IMR-90 (cell line): Measurements from ENCODE around the gene IRGQ. TPM values are rescaled to one million over a fixed set of nuclear protein-coding genes. Genes with fewer than 3 reads are reported as not detected.

ENCODE experiments used
- ATAC-seq: fragments of 200-7000 bp; cut with Tn5 transposase; 2 replicates; pipeline ENCODE4 v1.9.1; 2020; ENCODE audit warnings: low read depth, mild to moderate bottlenecking, moderate library complexity
- BruUV-seq: library from RNA; stranded (reverse); fragments of 400-500 nt; replicated peaks from 2 replicates; lab custom pipeline; 2021; lab: Mats Ljungman, UMichigan
- CTCF ChIA-PET: fragments of 300-600 bp; formaldehyde crosslinking; extraction: SDS; loops from one replicate; lab custom pipeline; 2021; ENCODE audit warnings: antibody characterized with exemption; lab: Yijun Ruan, JAX
- POLR2A ChIA-PET: fragments of 300-600 bp; sonication (Branson Sonifier 250); formaldehyde crosslinking; loops from one replicate; lab custom pipeline; 2022; ENCODE audit warnings: antibody characterized with exemption; ENCODE audit not compliant: unreplicated experiment; lab: Charles Lee
- DNase-seq: peaks from one replicate; pipeline ENCODE4 v3.0.0; 2013
- H2AFZ ChIP-seq: replicated peaks from 2 replicates; pipeline ENCODE3; 2013; ENCODE audit warnings: low read length, mild to moderate bottlenecking; ENCODE audit not compliant: poor library complexity
- H2AK5ac ChIP-seq: 2 replicates; pipeline ENCODE4 v1.6.1; 2013; ENCODE audit warnings: low read depth, low read length, inconsistent platforms
- H2AK9ac ChIP-seq: replicated peaks from 2 replicates; pipeline ENCODE3; 2013; ENCODE audit warnings: mild to moderate bottlenecking, low read depth, low read length, moderate library complexity; ENCODE audit not compliant: poor library complexity
- H2BK120ac ChIP-seq: 2 replicates; pipeline ENCODE4 v1.6.1; 2013; ENCODE audit warnings: low read depth, low read length, inconsistent platforms
- H2BK15ac ChIP-seq: 3 replicates; pipeline ENCODE4 v1.6.1; 2013; ENCODE audit warnings: low read depth, low read length, inconsistent platforms
- H2BK20ac ChIP-seq: 2 replicates; pipeline ENCODE4 v1.6.1; 2013; ENCODE audit warnings: low read depth, mild to moderate bottlenecking, inconsistent platforms, low read length, moderate library complexity
- H2BK5ac ChIP-seq: 2 replicates; pipeline ENCODE4 v1.6.1; 2013; ENCODE audit warnings: mild to moderate bottlenecking, low read depth, low read length, inconsistent platforms; ENCODE audit not compliant: poor library complexity, severe bottlenecking
- H3K14ac ChIP-seq: replicated peaks from 2 replicates; pipeline ENCODE4 v1.6.1; 2013; ENCODE audit warnings: low read depth, low read length, inconsistent platforms
- H3K18ac ChIP-seq: 2 replicates; pipeline ENCODE4 v1.6.1; 2013; ENCODE audit warnings: low read depth, low read length, control low read depth
- H3K23ac ChIP-seq: 2 replicates; pipeline ENCODE4 v1.6.1; 2013; ENCODE audit warnings: low read depth, low read length, inconsistent platforms
- H3K27ac ChIP-seq: 2 replicates; pipeline ENCODE4 v1.5.1; 2013; ENCODE audit warnings: mild to moderate bottlenecking, control low read depth, low read length; ENCODE audit not compliant: insufficient read depth
- H3K27me3 ChIP-seq: 2 replicates; pipeline ENCODE4 v1.6.1; 2013; ENCODE audit warnings: low read length; ENCODE audit not compliant: control insufficient read depth, insufficient read depth
- H3K36me3 ChIP-seq: 2 replicates; pipeline ENCODE4 v1.6.1; 2013; ENCODE audit warnings: low read length, mixed read lengths; ENCODE audit not compliant: control insufficient read depth, insufficient read depth
- H3K4ac ChIP-seq: 2 replicates; pipeline ENCODE4 v1.6.1; 2013; ENCODE audit warnings: low read depth, low read length, inconsistent platforms
- H3K4me1 ChIP-seq: 2 replicates; pipeline ENCODE4 v1.6.1; 2013; ENCODE audit warnings: low read length, mixed read lengths; ENCODE audit not compliant: control insufficient read depth, insufficient read depth
- H3K4me2 ChIP-seq: 2 replicates; pipeline ENCODE4 v1.6.1; 2013; ENCODE audit warnings: low read depth, mild to moderate bottlenecking, control low read depth, low read length, moderate library complexity
- H3K4me3 ChIP-seq: 2 replicates; pipeline ENCODE4 v1.5.1; 2013; ENCODE audit warnings: low read depth, mild to moderate bottlenecking, control low read depth, low read length, moderate library complexity; ENCODE audit not compliant: insufficient read depth
- H3K56ac ChIP-seq: 2 replicates; pipeline ENCODE4 v1.6.1; 2013; ENCODE audit warnings: low read length, inconsistent platforms; ENCODE audit not compliant: insufficient read depth; ENCODE audit errors: extremely low read depth
- H3K79me1 ChIP-seq, 2 experiments: 2 replicates each; pipeline ENCODE4 v1.6.1; 2013; ENCODE audit warnings: low read length in 2 of 2, inconsistent platforms in 1 of 2, low read depth in 1 of 2
- H3K9ac ChIP-seq: 2 replicates; pipeline ENCODE4 v1.6.1; 2013; ENCODE audit warnings: low read depth, low read length, control low read depth
- H3K9me1 ChIP-seq: 2 replicates; pipeline ENCODE4 v1.6.1; 2013; ENCODE audit warnings: low read length, inconsistent platforms; ENCODE audit not compliant: insufficient read depth
- H3K9me3 ChIP-seq: 2 replicates; pipeline ENCODE4 v1.6.1; 2013; ENCODE audit warnings: low read length; ENCODE audit not compliant: control insufficient read depth, insufficient read depth
- H4K20me1 ChIP-seq: 2 replicates; pipeline ENCODE4 v1.6.1; 2013; ENCODE audit warnings: low read length, inconsistent platforms; ENCODE audit not compliant: insufficient read depth
- H4K5ac ChIP-seq: 2 replicates; pipeline ENCODE4 v1.6.1; 2013; ENCODE audit warnings: mild to moderate bottlenecking, low read depth, low read length, control low read depth
- H4K8ac ChIP-seq, 2 experiments: 2 replicates each; pipeline ENCODE4 v1.6.1; 2013; ENCODE audit warnings: low read depth in 2 of 2, low read length in 2 of 2, control low read depth in 1 of 2, inconsistent platforms in 1 of 2
- H4K91ac ChIP-seq: 2 replicates; pipeline ENCODE4 v1.6.1; 2013; ENCODE audit warnings: low read depth, low read length, inconsistent platforms; ENCODE audit not compliant: insufficient read depth
- BHLHE40 ChIP-seq: fragments of 150-350 bp; IDR thresholded peaks from 2 replicates; pipeline ENCODE4 v1.6.1; 2016; ENCODE audit warnings: mild to moderate bottlenecking, low read depth, low read length
- CEBPB ChIP-seq: IDR thresholded peaks from 2 replicates; pipeline ENCODE4 v1.6.1; 2012; ENCODE audit warnings: low read depth, low read length, improper control_type of control experiment
- CHD1 ChIP-seq: IDR thresholded peaks from 2 replicates; pipeline ENCODE4 v1.6.1; 2012; ENCODE audit warnings: low read depth, low read length, improper control_type of control experiment
- CTCF ChIP-seq: conservative IDR thresholded peaks from 2 replicates; pipeline ENCODE4 v1.5.1; 2012; ENCODE audit warnings: mild to moderate bottlenecking, low read depth, low read length, improper control_type of control experiment
- ELK1 ChIP-seq: fragments of 150-350 bp; IDR thresholded peaks from 2 replicates; pipeline ENCODE4 v1.6.1; 2016; ENCODE audit warnings: low read depth, mild to moderate bottlenecking, low read length, moderate library complexity, borderline replicate concordance
- FOS ChIP-seq: fragments of 150-350 bp; IDR thresholded peaks from 2 replicates; pipeline ENCODE4 v1.6.1; 2016; ENCODE audit warnings: low read depth, low read length
- MAFK ChIP-seq: IDR thresholded peaks from 2 replicates; pipeline ENCODE4 v1.6.1; 2012; ENCODE audit warnings: low read depth, low read length, improper control_type of control experiment
- MAZ ChIP-seq: IDR thresholded peaks from 2 replicates; pipeline ENCODE4 v1.6.1; 2012; ENCODE audit warnings: low read depth, mild to moderate bottlenecking, low read length, improper control_type of control experiment, moderate library complexity, borderline replicate concordance
- MXI1 ChIP-seq: IDR thresholded peaks from 2 replicates; pipeline ENCODE4 v1.6.1; 2012; ENCODE audit warnings: low read depth, mild to moderate bottlenecking, low read length, moderate library complexity, borderline replicate concordance
- NFE2L2 ChIP-seq: fragments of 150-350 bp; IDR thresholded peaks from 2 replicates; pipeline ENCODE4 v1.6.1; 2016; ENCODE audit warnings: low read depth, mild to moderate bottlenecking, low read length
- POLR2A ChIP-seq: IDR thresholded peaks from 2 replicates; pipeline ENCODE4 v1.6.1; 2012; ENCODE audit warnings: mild to moderate bottlenecking, low read depth, low read length
- RAD21 ChIP-seq: IDR thresholded peaks from 2 replicates; pipeline ENCODE4 v1.6.1; 2012; ENCODE audit warnings: low read length, improper control_type of control experiment
- RCOR1 ChIP-seq: IDR thresholded peaks from 2 replicates; pipeline ENCODE4 v1.6.1; 2012; ENCODE audit warnings: mild to moderate bottlenecking, low read length, improper control_type of control experiment; ENCODE audit not compliant: insufficient replicate concordance
- RFX5 ChIP-seq: IDR thresholded peaks from 2 replicates; pipeline ENCODE4 v1.8.0; 2012; ENCODE audit warnings: low read depth, mild to moderate bottlenecking, low read length, moderate library complexity
- SMC3 ChIP-seq: fragments of 150-350 bp; IDR thresholded peaks from 2 replicates; pipeline ENCODE4 v1.6.1; 2016; ENCODE audit warnings: low read depth, mild to moderate bottlenecking, antibody characterized with exemption, low read length, moderate library complexity
- WGBS, 2 experiments: methylation state at CpG; one replicate each; pipeline versions ENCODE4 v1.1.5 to v1.1.7; 2013; ENCODE audit warnings: missing lambda C conversion rate in 2 of 2; ENCODE audit not compliant: insufficient read length in 1 of 2; ENCODE audit errors: extremely low coverage in 2 of 2; 5-methylcytosine and 5-hydroxymethylcytosine counted together
- dilution Hi-C: fragments of 300-500 bp; cut with HindIII; formaldehyde crosslinking; loops from one replicate; pipeline ENCODE4 v1.14.3; 2018; ENCODE audit warnings: low sequenced_read_pairs; ENCODE audit not compliant: unreplicated experiment
- in situ Hi-C: fragments of 300-500 bp; cut with MboI; formaldehyde crosslinking; loops from 3 replicates; pipeline ENCODE4 v1.14.3; 2019; ENCODE audit warnings: low sequenced_read_pairs, inconsistent platforms, mixed read lengths
- intact Hi-C: fragments of 100-400 bp; cut with micrococcal nuclease; formaldehyde crosslinking; loops from 2 replicates; pipeline ENCODE4 v1.10.0; 2022
- polyA plus RNA-seq, 3 experiments: library from polyadenylated mRNA; depleted of rRNA; stranded (reverse); fragments of >200 nt; gene quantifications; 2 replicates each; pipeline ENCODE4 v1.2.3, GENCODE V29; 2012; ENCODE audit warnings: low replicate concordance in 1 of 3
- total RNA-seq: library from RNA; depleted of rRNA; stranded (reverse); fragments of >200 nt; gene quantifications from 2 replicates; pipeline ENCODE4 v1.2.3, GENCODE V29; 2012
- TF ChIP-seq, protein P1 (sequence below): fragments of 150-350 bp; IDR thresholded peaks from 2 replicates; pipeline ENCODE4 v1.6.1; 2017; ENCODE audit warnings: mild to moderate bottlenecking, antibody characterized with exemption, low read length, low read depth

The IRGQ gene
- total and polyA plus RNA-seq, 2 of the 4 experiments (the other 2 are of a cell fraction) = 9.0 to 9.9 TPM

DNA sequence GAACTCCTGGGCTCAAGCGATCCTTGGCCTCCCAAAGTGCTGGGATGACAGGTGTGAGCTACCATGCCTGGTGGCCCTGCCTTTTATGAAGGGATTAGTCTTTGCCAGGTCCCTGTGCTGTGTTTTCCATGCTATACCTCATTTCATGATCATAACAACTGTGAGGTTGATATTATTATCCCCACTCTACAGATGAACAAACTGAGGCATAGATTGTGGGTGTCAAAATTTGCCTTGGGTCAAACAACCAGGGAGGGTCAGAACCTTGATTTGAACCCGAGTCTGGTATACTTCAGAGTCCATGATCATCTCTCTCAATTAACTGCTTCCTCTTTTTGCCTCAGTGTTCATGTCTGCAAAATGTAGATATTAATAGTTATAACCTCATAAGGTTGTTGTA is 13.4 kb downstream of the IRGQ start:
- CTCF ChIA-PET = interaction anchor here (1.0 kb wide), 1 partner anchor 12 kb away, joined by 3 read pairs; no protein-coding TSS in a partner anchor
- Histone ChIP-seq H3K79me1 (peaks cover 0 to 18% of the 10 kb centered on the region in 2 experiments; a peak in 3 of 4 replicates), H2BK120ac (no peak overlapping the region), H2AK9ac (no peak overlapping the region), H2AK5ac (no peak overlapping the region), H3K4me3 (no peak overlapping the region), H2AFZ (no peak overlapping the region), H4K20me1 (no peaks in the 10 kb centered on the region; the same call in 1 of the 2 replicates), H3K36me3 (peaks cover 7% of the 10 kb centered on the region; the same call in 1 of the 2 replicates), H3K23ac (no peak overlapping the region), H4K5ac (no peak overlapping the region), H3K4me2 (no peak overlapping the region), H2BK15ac (no peak overlapping the region), H3K4ac (no peak overlapping the region), H3K27ac (no peak overlapping the region), H3K9me1 (peaks cover 11% of the 10 kb centered on the region), H2BK5ac (no peak overlapping the region), H3K56ac (no peak overlapping the region), H3K9ac (no peak overlapping the region), H3K4me1 (no peaks in the 10 kb centered on the region), H3K9me3 (no peaks in the 10 kb centered on the region), H3K14ac (no peak overlapping the region), H3K18ac (no peak overlapping the region), H4K91ac (no peak overlapping the region), H2BK20ac (no peak overlapping the region), H4K8ac (no peak overlapping the region), H3K27me3 (no peaks in the 10 kb centered on the region)
- dilution Hi-C loops (no loop called here), intact Hi-C loops (no loop called here), in situ Hi-C loops (no loop called here)
- DNase-seq = no peak
- no peak for ATAC-seq
- TF ChIP-seq MAZ (no peak), NFE2L2 (no peak), SMC3 (no peak), POLR2A (no peak), CHD1 (no peak), ELK1 (no peak), CTCF (no peak), MAFK (no peak), RAD21 (no peak), RFX5 (no peak), FOS (no peak), RCOR1 (no peak), MXI1 (no peak), CEBPB (no peak), BHLHE40 (no peak)
- TF ChIP-seq, protein P1, sequence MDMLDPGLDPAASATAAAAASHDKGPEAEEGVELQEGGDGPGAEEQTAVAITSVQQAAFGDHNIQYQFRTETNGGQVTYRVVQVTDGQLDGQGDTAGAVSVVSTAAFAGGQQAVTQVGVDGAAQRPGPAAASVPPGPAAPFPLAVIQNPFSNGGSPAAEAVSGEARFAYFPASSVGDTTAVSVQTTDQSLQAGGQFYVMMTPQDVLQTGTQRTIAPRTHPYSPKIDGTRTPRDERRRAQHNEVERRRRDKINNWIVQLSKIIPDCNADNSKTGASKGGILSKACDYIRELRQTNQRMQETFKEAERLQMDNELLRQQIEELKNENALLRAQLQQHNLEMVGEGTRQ = no peak
- POLR2A ChIA-PET = no interaction called here
- no CpG with 5 or more reads among the region's 2 CpGs for WGBS, 2 experiments
- no TSS peak for BruUV-seq
